K562 (cell line): ENCODE measurements around the gene GALNT16. TPM values are rescaled to one million over a fixed set of nuclear protein-coding genes. Genes with fewer than 3 reads are reported as not detected.

Experiments
- ATAC-seq: fragments of 200-7000 bp; cut with Tn5 transposase; 3 replicates; pipeline ENCODE4 v1.9.1; 2020; ENCODE audit warnings: moderate library complexity
- BruUV-seq: library from RNA; stranded (reverse); fragments of 400-500 nt; replicated peaks from 2 replicates; lab custom pipeline; 2021; lab: Mats Ljungman, UMichigan
- CTCF ChIA-PET: fragments of 300-600 bp; formaldehyde crosslinking; extraction: SDS; loops from one replicate; lab custom pipeline; 2021; ENCODE audit warnings: low intra/inter-chr PET ratio; lab: Yijun Ruan, JAX
- POLR2A ChIA-PET: fragments of 300-600, 350-650 bp; sonication (Branson Sonifier 250); formaldehyde crosslinking; extraction: SDS; loops from one replicate; lab custom pipeline; 2021; ENCODE audit warnings: antibody characterized with exemption, inconsistent platforms; lab: Yijun Ruan, JAX
- DNase-seq, 4 experiments: peaks; one replicate each; pipeline versions ENCODE4 v3.0.0 to v3.0.0-alpha.2; 2011 to 2018; ENCODE audit warnings: low spot score in 3 of 4, mixed read lengths in 3 of 4; ENCODE audit errors: extremely low read depth in 1 of 4
- FAIRE-seq: peaks from 2 replicates; lab custom pipeline; 2011; peaks lifted over from hg19 to GRCh38; lab: Jason Lieb, UNC
- H2AFZ ChIP-seq: 2 replicates; pipeline ENCODE4 v1.6.0; 2011; ENCODE audit warnings: low read depth, low read length, control low read depth, inconsistent platforms
- H3K27ac ChIP-seq: fragments of 200-600 bp; 3 replicates; pipeline ENCODE4 v1.8.0; 2011; ENCODE audit warnings: low read depth, mild to moderate bottlenecking, control low read depth, inconsistent platforms, low read length, moderate library complexity, mixed read lengths; ENCODE audit errors: extremely low read depth
- H3K27me3 ChIP-seq, 2 experiments: fragments of 300-600 bp in 1 of 2; 2 replicates in 1 of 2; 3 replicates in 1 of 2; pipeline versions ENCODE4 v1.6.0 to v1.8.0; 2011; ENCODE audit warnings: inconsistent platforms in 2 of 2, low read length in 2 of 2, mild to moderate bottlenecking in 1 of 2, mixed read lengths in 1 of 2, moderate library complexity in 1 of 2; ENCODE audit not compliant: control insufficient read depth in 2 of 2, insufficient read depth in 2 of 2
- H3K36me3 ChIP-seq: fragments of 300-600 bp; 3 replicates; pipeline ENCODE4 v1.8.0; 2011; ENCODE audit warnings: mild to moderate bottlenecking, low read length, inconsistent platforms; ENCODE audit not compliant: control insufficient read depth, insufficient read depth
- H3K4me1 ChIP-seq, 2 experiments: fragments of 200-600 bp in 1 of 2; replicated peaks in 1 of 2; 2 replicates in 1 of 2; 3 replicates in 1 of 2; pipeline versions ENCODE4 v1.5.1 to v1.8.0; 2011; ENCODE audit warnings: inconsistent platforms in 2 of 2, low read length in 2 of 2, mild to moderate bottlenecking in 1 of 2, mixed read lengths in 1 of 2, moderate library complexity in 1 of 2; ENCODE audit not compliant: control insufficient read depth in 2 of 2, insufficient read depth in 2 of 2
- H3K4me2 ChIP-seq: 2 replicates; pipeline ENCODE4 v1.6.1; 2011; ENCODE audit warnings: low read length, control low read depth, inconsistent platforms, mixed read lengths; ENCODE audit not compliant: insufficient read depth
- H3K4me3 ChIP-seq: fragments of 200-600 bp; sonication (generic), shearing (Covaris generic); 2 replicates; pipeline ENCODE4 v1.5.1; 2016; ENCODE audit warnings: control low read depth, inconsistent platforms
- H3K79me2 ChIP-seq: fragments of 200-600 bp; 3 replicates; pipeline ENCODE4 v1.8.0; 2011; ENCODE audit warnings: low read length, inconsistent platforms; ENCODE audit not compliant: control insufficient read depth, insufficient read depth
- H3K9ac ChIP-seq, 2 experiments: 2 replicates each; pipeline versions ENCODE4 v1.6.0 to v1.6.1; 2011; ENCODE audit warnings: low read depth in 2 of 2, low read length in 2 of 2, control low read depth in 1 of 2, inconsistent platforms in 1 of 2, mild to moderate bottlenecking in 1 of 2, mixed read lengths in 1 of 2; ENCODE audit not compliant: insufficient read depth in 1 of 2
- H3K9me1 ChIP-seq: one replicate; pipeline ENCODE4 v1.6.0; 2011; ENCODE audit warnings: inconsistent platforms, mild to moderate bottlenecking, low read length, moderate library complexity; ENCODE audit not compliant: control insufficient read depth, insufficient read depth
- H3K9me3 ChIP-seq: replicated peaks from 2 replicates; pipeline ENCODE4 v1.5.1; 2011; ENCODE audit warnings: low read depth, low read length, inconsistent platforms; ENCODE audit not compliant: control insufficient read depth, insufficient read depth
- H4K20me1 ChIP-seq: replicated peaks from 2 replicates; pipeline ENCODE4 v1.6.1; 2011; ENCODE audit warnings: low read length, inconsistent platforms, mixed read lengths; ENCODE audit not compliant: control insufficient read depth, insufficient read depth
- C11orf30 ChIP-seq: fragments of 450-650 bp; IDR thresholded peaks from 2 replicates; pipeline ENCODE4 v1.6.1; 2016; ENCODE audit warnings: low read depth, mild to moderate bottlenecking
- MAFF ChIP-seq: IDR thresholded peaks from 2 replicates; pipeline ENCODE4 v1.6.1; 2012; ENCODE audit warnings: low read length, improper control_type of control experiment
- MAFG ChIP-seq: fragments of 450-650 bp; conservative IDR thresholded peaks from 2 replicates; pipeline ENCODE4 v1.6.1; 2016; ENCODE audit warnings: missing genetic modification characterization, missing compliant biosample characterization
- MAFK ChIP-seq: IDR thresholded peaks from 2 replicates; pipeline ENCODE4 v1.6.1; 2011; ENCODE audit warnings: low read length, improper control_type of control experiment
- RB1 ChIP-seq: fragments of 450-650 bp; IDR thresholded peaks from 2 replicates; pipeline ENCODE4 v1.6.1; 2017; ENCODE audit warnings: low read depth, mild to moderate bottlenecking
- ZNF316 ChIP-seq: fragments of 450-650 bp; IDR thresholded peaks from 2 replicates; pipeline ENCODE4 v1.6.1; 2016
- WGBS: fragments of 100-300 bp; shearing (Covaris generic); methylation state at CpG from one replicate; pipeline ENCODE4 v1.1.6; 2016; ENCODE audit warnings: low coverage, mixed read lengths; ENCODE audit not compliant: insufficient coverage; ENCODE audit errors: missing lambda C conversion rate; 5-methylcytosine and 5-hydroxymethylcytosine counted together
- in situ Hi-C: fragments of 300-500 bp; cut with MboI; formaldehyde crosslinking; loops from 4 replicates; pipeline ENCODE4 v1.15.0; 2018; ENCODE audit warnings: inconsistent platforms, mixed read lengths
- intact Hi-C: fragments of 100-400 bp; cut with micrococcal nuclease; formaldehyde crosslinking; loops from 2 replicates; pipeline ENCODE4 v1.14.2; 2022
- polyA plus RNA-seq, 8 experiments: library from polyadenylated mRNA; depleted of rRNA in 4 of 8; stranded (reverse) in 5 of 8; unstranded in 3 of 8; fragments of >200 nt; fragmentation: Nextera tagmentation in 2 of 8; fragmentation: Illumina TruSeq in 1 of 8; extraction: Ambion mirVana in 2 of 8; extraction: Trizol in 1 of 8; gene quantifications; 2 replicates each; pipeline versions ENCODE4 v1.2.1 to v1.2.3, GENCODE V29; 2011 to 2014; ENCODE audit warnings: inconsistent platforms in 1 of 8, missing spikeins in 1 of 8
- total RNA-seq, 7 experiments: library from RNA; depleted of rRNA in 6 of 7; stranded (reverse); fragments of >200 nt in 6 of 7; fragmentation: Illumina TruSeq in 2 of 7; extraction: Trizol in 2 of 7; gene quantifications; 2 replicates each; pipeline versions ENCODE4 v1.2.1 to v1.2.3, GENCODE V29; 2011 to 2021; ENCODE audit warnings: low replicate concordance in 1 of 7

GALNT16 gene
- total and polyA plus RNA-seq, 9 of the 15 experiments (the other 6 are each of a cell fraction or from before 2014, with no cell fraction given) = not detected

GRCh38 chr14:69259168-69259526 lies 811 bp upstream of the GALNT16 start:
- FAIRE-seq (no peak), ATAC-seq (no peak), DNase-seq (no peak)
- no TSS peak for BruUV-seq
- no peaks in the 10 kb centered on the region for H3K36me3 ChIP-seq
- no peak overlapping the region for H3K9ac ChIP-seq
- H3K9me1 ChIP-seq = no peaks in the 10 kb centered on the region
- no peak overlapping the region for H3K4me2 ChIP-seq
- H3K4me3 ChIP-seq = no peak overlapping the region
- in situ Hi-C loops (loop anchor here (5.0 to 25.0 kb wide), 2 partner anchors 88 to 203 kb away; no protein-coding TSS in a partner anchor), intact Hi-C loops (no loop called here)
- CTCF ChIA-PET = no interaction called here
- POLR2A ChIA-PET = no interaction called here
- peaks cover 13 to 71% of the 10 kb centered on the region in 2 experiments; a peak in 4 of 5 replicates for H3K27me3 ChIP-seq
- no peaks in the 10 kb centered on the region for H3K79me2 ChIP-seq
- peaks cover 0 to 23% of the 10 kb centered on the region in 2 experiments; a peak in 2 of 5 replicates for H3K4me1 ChIP-seq
- no peak overlapping the region for H3K27ac ChIP-seq
- TF ChIP-seq RB1 (no peak), MAFK (0 out of 2 replicates have a peak, but pooled peaks have one; percentile 26), ZNF316 (peak; percentile 62; the same call in 1 of the 2 replicates), MAFG (tag) (peak; percentile 64), C11orf30 (peak; percentile 66; the same call in 1 of the 2 replicates), MAFF (0 out of 2 replicates have a peak, but pooled peaks have one; percentile 44)
- H4K20me1 ChIP-seq = no peaks in the 10 kb centered on the region
- no peak overlapping the region for H2AFZ ChIP-seq
- WGBS = 25% methylated on average over 13 of the region's 14 CpGs
- no peaks in the 10 kb centered on the region for H3K9me3 ChIP-seq
